ENCODE measurements around the gene PCARE.

The PCARE gene

DNA sequence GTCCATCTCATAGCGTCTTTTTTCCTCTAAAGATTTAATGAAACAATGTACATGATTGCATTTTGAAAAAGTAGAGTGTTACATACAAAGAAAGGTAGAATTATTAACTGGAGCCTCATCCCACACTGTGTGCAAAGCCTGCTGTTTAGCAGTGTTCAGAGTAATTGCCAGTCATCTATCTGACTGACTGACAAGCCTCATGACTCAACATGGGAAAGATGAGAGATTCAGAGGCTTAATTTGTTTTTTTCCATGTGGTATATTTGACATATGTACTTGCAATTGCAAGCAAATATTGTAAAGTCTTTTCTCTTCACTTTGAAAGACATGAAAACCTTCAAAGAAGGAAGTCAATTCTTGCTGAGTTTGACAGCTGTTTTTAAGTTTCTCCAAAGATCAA lies 14.7 kb downstream of the PCARE start:
- DNase-seq, result no peak
- Histone ChIP-seq H3K9me3 (no peaks in the 10 kb centered on the region), H3K27me3 (no peaks in the 10 kb centered on the region), H3K4me3 (ENCODE audit: low read depth, low read length) (no peak overlapping the region), H3K36me3 (no peaks in the 10 kb centered on the region), H3K4me1 (peaks cover 17% of the 10 kb centered on the region)
- TF ChIP-seq, protein P1, sequence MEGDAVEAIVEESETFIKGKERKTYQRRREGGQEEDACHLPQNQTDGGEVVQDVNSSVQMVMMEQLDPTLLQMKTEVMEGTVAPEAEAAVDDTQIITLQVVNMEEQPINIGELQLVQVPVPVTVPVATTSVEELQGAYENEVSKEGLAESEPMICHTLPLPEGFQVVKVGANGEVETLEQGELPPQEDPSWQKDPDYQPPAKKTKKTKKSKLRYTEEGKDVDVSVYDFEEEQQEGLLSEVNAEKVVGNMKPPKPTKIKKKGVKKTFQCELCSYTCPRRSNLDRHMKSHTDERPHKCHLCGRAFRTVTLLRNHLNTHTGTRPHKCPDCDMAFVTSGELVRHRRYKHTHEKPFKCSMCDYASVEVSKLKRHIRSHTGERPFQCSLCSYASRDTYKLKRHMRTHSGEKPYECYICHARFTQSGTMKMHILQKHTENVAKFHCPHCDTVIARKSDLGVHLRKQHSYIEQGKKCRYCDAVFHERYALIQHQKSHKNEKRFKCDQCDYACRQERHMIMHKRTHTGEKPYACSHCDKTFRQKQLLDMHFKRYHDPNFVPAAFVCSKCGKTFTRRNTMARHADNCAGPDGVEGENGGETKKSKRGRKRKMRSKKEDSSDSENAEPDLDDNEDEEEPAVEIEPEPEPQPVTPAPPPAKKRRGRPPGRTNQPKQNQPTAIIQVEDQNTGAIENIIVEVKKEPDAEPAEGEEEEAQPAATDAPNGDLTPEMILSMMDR (IDR thresholded peaks at IDR 0.05; ENCODE audit: low read depth, low read length), result no peak

DNA sequence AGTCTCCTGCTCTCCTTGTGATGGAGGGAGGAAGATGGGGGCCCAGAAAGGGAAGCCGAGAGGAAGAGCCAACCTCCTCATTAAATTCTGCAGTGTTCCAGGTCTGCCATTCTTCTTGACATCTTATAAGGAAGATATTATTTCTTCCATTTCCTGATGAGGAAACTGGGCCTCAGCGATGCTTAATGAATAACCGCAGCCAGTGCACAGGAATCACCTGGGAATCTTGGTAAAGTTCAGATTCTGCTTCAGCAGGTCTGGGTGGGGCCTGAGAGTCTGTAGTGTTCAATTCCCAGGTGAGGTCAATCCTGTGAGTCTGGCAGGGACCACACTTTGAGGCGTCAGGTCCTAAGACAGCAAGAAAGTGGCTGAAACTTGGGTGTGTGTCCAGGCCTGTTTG lies 17.3 kb downstream of the PCARE start:
- TF ChIP-seq, protein P1 (IDR thresholded peaks at IDR 0.05; ENCODE audit: low read depth, low read length), result no peak
- Histone ChIP-seq H3K4me3 (ENCODE audit: low read depth, low read length) (no peak overlapping the region), H3K27me3 (no peaks in the 10 kb centered on the region), H3K4me1 (peaks cover 26% of the 10 kb centered on the region), H3K36me3 (no peaks in the 10 kb centered on the region), H3K9me3 (no peaks in the 10 kb centered on the region)
- DNase-seq, result no peak

DNA sequence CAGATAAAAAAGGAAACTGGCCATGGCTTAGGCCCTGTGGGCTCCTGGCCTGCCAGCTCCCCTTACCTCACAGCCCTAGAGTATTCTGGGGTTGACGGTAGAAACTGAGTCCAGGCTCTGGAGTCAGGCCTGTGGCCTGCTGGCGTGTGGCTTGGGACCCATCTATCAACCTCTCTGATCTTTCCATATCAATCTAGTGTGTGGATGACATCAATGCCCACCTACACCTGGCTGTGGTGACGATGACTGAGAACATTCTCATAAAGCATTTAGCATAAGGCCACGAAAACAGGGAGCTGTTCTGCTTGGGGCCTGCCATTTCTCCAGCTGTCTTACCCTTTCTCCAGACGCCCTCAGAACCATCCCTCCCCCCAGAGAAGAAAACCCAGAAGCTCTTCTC lies 17.9 kb downstream of the PCARE start:
- DNase-seq, result no peak
- H3K4me3 ChIP-seq (ENCODE audit: low read depth, low read length), result no peak overlapping the region
- no peaks in the 10 kb centered on the region for H3K36me3 ChIP-seq
- TF ChIP-seq, protein P1 (IDR thresholded peaks at IDR 0.05; ENCODE audit: low read depth, low read length), result no peak
- no peaks in the 10 kb centered on the region for H3K27me3 ChIP-seq
- H3K9me3 ChIP-seq, result no peaks in the 10 kb centered on the region
- H3K4me1 ChIP-seq, result peaks cover 26% of the 10 kb centered on the region

DNA sequence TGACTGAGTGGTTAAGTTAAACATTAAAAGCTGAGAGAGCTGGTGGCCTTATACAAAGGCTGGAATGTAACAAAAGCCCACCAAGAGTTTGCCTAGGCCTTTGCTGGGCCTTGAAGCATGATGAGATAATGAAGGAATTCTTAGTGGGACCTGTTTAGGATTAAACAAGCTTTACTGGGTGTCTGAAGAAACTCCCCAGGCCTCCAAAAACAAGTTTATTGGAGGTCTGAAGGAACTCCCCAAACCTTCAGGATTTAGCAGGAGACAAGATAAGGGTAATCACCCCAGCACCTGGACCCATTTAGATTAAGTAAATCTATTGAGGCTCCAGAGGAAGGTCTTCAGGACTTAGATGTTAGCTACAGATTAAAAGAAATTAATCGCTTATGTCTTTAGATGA lies 18.7 kb downstream of the PCARE start:
- Histone ChIP-seq H3K4me3 (ENCODE audit: low read depth, low read length) (no peak overlapping the region), H3K36me3 (no peaks in the 10 kb centered on the region), H3K27me3 (no peaks in the 10 kb centered on the region), H3K9me3 (no peaks in the 10 kb centered on the region), H3K4me1 (peaks cover 24% of the 10 kb centered on the region)
- no peak for DNase-seq
- TF ChIP-seq, protein P1 (IDR thresholded peaks at IDR 0.05; ENCODE audit: low read depth, low read length), result no peak

DNA sequence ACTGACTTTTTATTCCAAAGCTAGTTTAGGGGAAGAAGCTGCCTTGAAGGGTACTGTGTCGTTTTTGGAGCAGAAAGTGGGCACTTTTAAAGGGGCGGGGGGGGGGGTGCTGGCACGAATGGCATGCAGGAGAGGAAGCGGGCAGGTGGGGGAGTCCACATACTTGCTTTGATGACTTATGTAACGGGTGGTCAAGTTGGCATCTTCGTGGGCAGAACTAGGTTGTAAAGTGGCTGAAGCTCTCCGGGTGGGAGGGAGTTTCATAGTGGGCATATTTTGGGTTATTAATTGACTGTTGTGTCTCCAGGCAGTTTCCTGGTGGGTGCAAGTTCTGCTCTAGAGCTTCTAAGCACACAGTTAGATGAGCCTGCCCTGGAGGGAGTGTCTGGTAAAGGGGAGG lies 19.9 kb downstream of the PCARE start:
- Histone ChIP-seq H3K4me3 (ENCODE audit: low read depth, low read length) (no peak overlapping the region), H3K4me1 (peaks cover 12% of the 10 kb centered on the region), H3K9me3 (no peaks in the 10 kb centered on the region), H3K27me3 (no peaks in the 10 kb centered on the region), H3K36me3 (no peaks in the 10 kb centered on the region)
- TF ChIP-seq, protein P1 (IDR thresholded peaks at IDR 0.05; ENCODE audit: low read depth, low read length), result no peak
- DNase-seq, result no peak

DNA sequence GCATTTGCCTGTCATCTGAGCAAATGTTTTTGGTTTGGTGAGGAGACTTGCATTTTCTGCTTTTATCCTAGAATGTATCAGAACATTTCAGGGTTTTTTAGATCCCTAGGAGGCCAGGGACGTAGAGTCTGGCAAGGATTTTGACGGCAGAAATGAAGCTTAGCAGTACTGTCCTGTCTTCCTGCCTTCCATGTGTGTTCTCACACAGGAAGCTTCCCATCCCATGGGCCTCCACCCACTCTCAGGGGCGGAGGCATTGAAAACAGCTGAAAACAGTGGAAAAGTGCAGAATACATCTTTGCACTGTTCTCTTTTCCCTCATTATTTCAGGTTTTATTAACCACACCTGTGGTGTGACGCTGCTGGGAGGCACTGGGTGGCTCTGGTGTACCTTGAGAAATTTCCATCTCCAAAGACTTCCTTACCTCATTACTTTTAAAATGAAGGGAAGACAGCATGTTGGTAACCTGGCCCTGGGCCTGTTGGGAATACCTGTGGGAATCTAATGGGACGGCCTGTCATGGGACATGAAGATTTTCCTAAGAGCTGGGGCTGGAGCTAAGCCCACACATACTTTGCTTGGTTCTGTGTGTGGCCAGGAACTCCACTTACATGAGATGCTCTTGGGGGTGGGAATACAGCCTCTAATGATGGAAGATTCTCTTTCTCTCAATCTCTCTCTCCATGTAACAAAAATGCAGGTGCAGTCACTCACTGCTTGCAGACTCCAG lies 20.5 kb downstream of the PCARE start:
- Histone ChIP-seq H3K9me3 (no peaks in the 10 kb centered on the region), H3K4me1 (peaks cover 9% of the 10 kb centered on the region), H3K27me3 (no peaks in the 10 kb centered on the region), H3K36me3 (no peaks in the 10 kb centered on the region), H3K4me3 (ENCODE audit: low read depth, low read length) (no peak overlapping the region)
- DNase-seq, result no peak
- TF ChIP-seq, protein P1 (IDR thresholded peaks at IDR 0.05; ENCODE audit: low read depth, low read length), result peak; percentile 21; the same call in 1 of the 2 replicates
